Upper lobe of left lung (tissue), 6 donors: ENCODE results near the gene TMEM54. TPM values are rescaled to one million over a fixed set of nuclear protein-coding genes. Genes with fewer than 3 reads are reported as not detected.

Source experiments
- ATAC-seq, 2 donors: fragments of 200-7000 bp; cut with Tn5 transposase; one replicate each; pipeline ENCODE4 v1.9.1; 2022; ENCODE audit warnings: mild to moderate bottlenecking in 2 of 2, moderate library complexity in 2 of 2; ENCODE audit not compliant: low FRiP score in 2 of 2
- DNase-seq, 2 donors: peaks; one replicate each; pipeline ENCODE4 v3.0.0-alpha.2; 2019 to 2020
- H3K27ac ChIP-seq, 4 donors: fragments of 200-600 bp; sonication (generic); one replicate each; pipeline ENCODE4 v1.5.1; 2016 to 2019
- H3K27me3 ChIP-seq, 4 donors: fragments of 200-600 bp; sonication (generic); one replicate each; pipeline ENCODE4 v1.5.1; 2017 to 2019
- H3K36me3 ChIP-seq, 4 donors: fragments of 200-600 bp; sonication (generic); one replicate each; pipeline ENCODE4 v1.5.1; 2016 to 2019
- H3K4me1 ChIP-seq, 4 donors: fragments of 200-600 bp; sonication (generic); one replicate each; pipeline ENCODE4 v1.5.1; 2018 to 2019
- H3K4me3 ChIP-seq, 4 donors: fragments of 200-600 bp; sonication (generic); one replicate each; pipeline ENCODE4 v1.5.1; 2017 to 2019; ENCODE audit warnings: mild to moderate bottlenecking in 2 of 4, moderate library complexity in 1 of 4
- H3K9me3 ChIP-seq, 4 donors: fragments of 200-600 bp; sonication (generic); one replicate each; pipeline ENCODE4 v1.5.1; 2018 to 2019
- EP300 ChIP-seq, 4 donors: sonication (generic); formaldehyde crosslinking; IDR thresholded peaks; one replicate each; pipeline ENCODE4 v1.5.1; 2017; ENCODE audit warnings: antibody characterized with exemption in 4 of 4, control low read depth in 2 of 4
- POLR2A ChIP-seq, 4 donors: fragments of 450-650 bp; IDR thresholded peaks; one replicate each; pipeline ENCODE4 v1.5.1; 2016 to 2017; ENCODE audit warnings: antibody characterized with exemption in 4 of 4, mild to moderate bottlenecking in 2 of 4
- POLR2AphosphoS5 ChIP-seq, 2 donors: sonication (generic); formaldehyde crosslinking; IDR thresholded peaks; one replicate each; pipeline ENCODE4 v1.5.1; 2017; ENCODE audit warnings: antibody characterized with exemption in 2 of 2
- WGBS, 2 donors: methylation state at CpG; one replicate each; pipeline ENCODE4 v1.1.5; 2017 to 2018; 5-methylcytosine and 5-hydroxymethylcytosine counted together
- total RNA-seq, 6 donors: library from RNA; depleted of rRNA in 4 of 6; stranded (reverse); fragments of >200 nt in 4 of 6; gene quantifications; one replicate each; pipeline versions ENCODE4 v1.1.0 to v1.2.1, GENCODE V29; 2016 to 2021
- TF ChIP-seq, protein P1 (sequence below), 6 experiments: fragments of 450-650 bp in 4 of 6; fragments of 200-600 bp in 2 of 6; sonication (generic) in 2 of 6; IDR thresholded peaks; one replicate each; pipeline ENCODE4 v1.5.1; 2016 to 2019; ENCODE audit warnings: antibody characterized with exemption in 6 of 6
- donor health status: DM: no; HTN: no; CAD: no; lungs with moderate emphysema.
- donor health status: DM: no; HTN: yes; CAD: no; lungs with severe emphysema.

Gene TMEM54
- total RNA-seq, 6 donors from 2014 or later, result 37.7 to 94.1 (median 58.6) TPM

- H3K9me3 ChIP-seq, result no peaks in the 10 kb centered on the region
- H3K4me1 ChIP-seq, result no peaks in the 10 kb centered on the region
- ATAC-seq (no peak), DNase-seq (no peak)
- no peak overlapping the region for H3K4me3 ChIP-seq
- peaks cover 0 to 59% (median 25%) of the 10 kb centered on the region in 4 donors for H3K36me3 ChIP-seq
- 46 to 50% methylated on average over 2 of the region's 2 CpGs for WGBS, 2 donors
- H3K27ac ChIP-seq, result no peak overlapping the region
- TF ChIP-seq, protein P1, sequence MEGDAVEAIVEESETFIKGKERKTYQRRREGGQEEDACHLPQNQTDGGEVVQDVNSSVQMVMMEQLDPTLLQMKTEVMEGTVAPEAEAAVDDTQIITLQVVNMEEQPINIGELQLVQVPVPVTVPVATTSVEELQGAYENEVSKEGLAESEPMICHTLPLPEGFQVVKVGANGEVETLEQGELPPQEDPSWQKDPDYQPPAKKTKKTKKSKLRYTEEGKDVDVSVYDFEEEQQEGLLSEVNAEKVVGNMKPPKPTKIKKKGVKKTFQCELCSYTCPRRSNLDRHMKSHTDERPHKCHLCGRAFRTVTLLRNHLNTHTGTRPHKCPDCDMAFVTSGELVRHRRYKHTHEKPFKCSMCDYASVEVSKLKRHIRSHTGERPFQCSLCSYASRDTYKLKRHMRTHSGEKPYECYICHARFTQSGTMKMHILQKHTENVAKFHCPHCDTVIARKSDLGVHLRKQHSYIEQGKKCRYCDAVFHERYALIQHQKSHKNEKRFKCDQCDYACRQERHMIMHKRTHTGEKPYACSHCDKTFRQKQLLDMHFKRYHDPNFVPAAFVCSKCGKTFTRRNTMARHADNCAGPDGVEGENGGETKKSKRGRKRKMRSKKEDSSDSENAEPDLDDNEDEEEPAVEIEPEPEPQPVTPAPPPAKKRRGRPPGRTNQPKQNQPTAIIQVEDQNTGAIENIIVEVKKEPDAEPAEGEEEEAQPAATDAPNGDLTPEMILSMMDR (IDR thresholded peaks at IDR 0.05), result no peak
- TF ChIP-seq POLR2AphosphoS5 (IDR thresholded peaks at IDR 0.05), result no peak
- no peak for TF ChIP-seq POLR2A (IDR thresholded peaks at IDR 0.05)
- no peak for TF ChIP-seq EP300 (IDR thresholded peaks at IDR 0.05)
- no peaks in the 10 kb centered on the region for H3K27me3 ChIP-seq
These were observed 52.7 kb downstream of the TMEM54 start for GRCh38 chr1:32848354-32849063.

Other genes with a start within 250 kb of the TMEM54 start
- 10 to 100 TPM; 12.0 to 33.5 (median 25.8) TPM for gene SYNC, start 198.6 kb downstream of the TMEM54 start, total RNA-seq
- gene YARS1, start 84.0 kb downstream of the TMEM54 start, total RNA-seq, result 100 to 1,000 TPM in 3 of 6 donors, 10 to 100 TPM in 3; 82.1 to 110 (median 95.1) TPM
- gene S100PBP, start 83.7 kb downstream of the TMEM54 start, total RNA-seq, result 10 to 100 TPM; 20.8 to 85.9 (median 34.9) TPM
- gene FNDC5, start 30.5 kb downstream of the TMEM54 start, total RNA-seq, result 10 to 100 TPM in 1 of 6 donors, 1 to 10 TPM in 2, under 1 TPM in 1, not detected in 2; 0.30 to 10.3 (median 2.2) TPM
- gene HPCA, start 14.9 kb downstream of the TMEM54 start, total RNA-seq, result not detected
- 10 to 100 TPM; 28.7 to 44.5 (median 37.4) TPM for gene RNF19B, start 63.4 kb upstream of the TMEM54 start, total RNA-seq
- gene AK2, start 135.5 kb upstream of the TMEM54 start, total RNA-seq, result 100 to 1,000 TPM in 5 of 6 donors, 10 to 100 TPM in 1; 90.1 to 123 (median 115) TPM
- gene AZIN2, start 179.8 kb upstream of the TMEM54 start, total RNA-seq, result 1 to 10 TPM; 1.5 to 4.8 (median 2.8) TPM